Neural cell (in vitro differentiated cells): ENCODE measurements around the gene BMAL1. TPM values are rescaled to one million over a fixed set of nuclear protein-coding genes. Genes with fewer than 3 reads are reported as not detected.

Experiments used
- H2AFZ ChIP-seq: fragments of 200-600, 300-800 bp; sonication (generic), shearing (Covaris generic); 2 replicates; pipeline ENCODE4 v1.6.0; 2014; ENCODE audit warnings: low read depth, mild to moderate bottlenecking, antibody characterized with exemption, low read length, moderate library complexity
- H3F3A ChIP-seq: fragments of 200-600 bp; shearing (Covaris generic); 2 replicates; pipeline ENCODE4 v1.6.1; 2016; ENCODE audit warnings: mild to moderate bottlenecking, moderate library complexity, mixed read lengths, antibody characterized with exemption, low read length; ENCODE audit not compliant: insufficient read depth, poor library complexity, severe bottlenecking
- H3K27ac ChIP-seq: fragments of 200-600, 300-800 bp; sonication (generic), shearing (Covaris generic); 2 replicates; pipeline ENCODE4 v1.5.1; 2014; ENCODE audit warnings: mild to moderate bottlenecking, low read length, moderate library complexity
- H3K27me3 ChIP-seq: fragments of 300-800, 200-600 bp; sonication (generic), shearing (Covaris generic); 2 replicates; pipeline ENCODE4 v1.6.0; 2014; ENCODE audit warnings: mild to moderate bottlenecking, low read depth, low read length, moderate library complexity; ENCODE audit not compliant: insufficient read depth
- H3K36me3 ChIP-seq: fragments of 300-800, 200-600 bp; sonication (generic), shearing (Covaris generic); 2 replicates; pipeline ENCODE4 v1.5.1; 2014; ENCODE audit warnings: mild to moderate bottlenecking, antibody characterized with exemption, low read length, moderate library complexity; ENCODE audit not compliant: insufficient read depth
- H3K4me2 ChIP-seq: fragments of 300-800, 200-600 bp; sonication (generic), shearing (Covaris generic); 2 replicates; pipeline ENCODE4 v1.6.0; 2014; ENCODE audit warnings: mild to moderate bottlenecking, low read length
- H3K4me3 ChIP-seq: fragments of 300-800, 200-600 bp; sonication (generic), shearing (Covaris generic); 2 replicates; pipeline ENCODE4 v1.5.1; 2014; ENCODE audit warnings: mild to moderate bottlenecking, low read length, moderate library complexity
- H3K79me2 ChIP-seq: fragments of 200-600 bp; shearing (Covaris generic); replicated peaks from 2 replicates; pipeline ENCODE4 v1.6.0; 2014; ENCODE audit warnings: mild to moderate bottlenecking, low read length, moderate library complexity; ENCODE audit not compliant: insufficient read depth
- H3K9ac ChIP-seq: fragments of 300-800, 200-600 bp; sonication (generic), shearing (Covaris generic); 2 replicates; pipeline ENCODE4 v1.6.1; 2016; ENCODE audit warnings: mild to moderate bottlenecking, low read length, mixed read lengths
- H3K9me2 ChIP-seq: fragments of 200-600 bp; shearing (Covaris generic); 2 replicates; pipeline ENCODE4 v1.6.1; 2016; ENCODE audit warnings: mild to moderate bottlenecking, low read length, mixed read lengths; ENCODE audit not compliant: insufficient read depth
- H3K9me3 ChIP-seq: fragments of 200-600, 300-800 bp; sonication (generic), shearing (Covaris generic); 2 replicates; pipeline ENCODE4 v1.6.1; 2016; ENCODE audit warnings: mild to moderate bottlenecking, mixed run types, low read length, moderate library complexity, mixed read lengths
- H4K20me1 ChIP-seq: fragments of 200-600 bp; shearing (Covaris generic); 2 replicates; pipeline ENCODE4 v1.6.1; 2016; ENCODE audit warnings: mild to moderate bottlenecking, mixed run types; ENCODE audit not compliant: insufficient read depth
- CTCF ChIP-seq: fragments of 450-650 bp; IDR thresholded peaks from 2 replicates; pipeline ENCODE4 v1.5.1; 2014; ENCODE audit warnings: antibody characterized with exemption, mild to moderate bottlenecking, moderate library complexity; ENCODE audit not compliant: poor library complexity, severe bottlenecking
- EP300 ChIP-seq: fragments of 450-650 bp; conservative IDR thresholded peaks from 2 replicates; pipeline ENCODE4 v1.6.1; 2014; ENCODE audit warnings: antibody characterized with exemption, mild to moderate bottlenecking, moderate library complexity; ENCODE audit not compliant: poor library complexity, severe bottlenecking
- EZH2 ChIP-seq: fragments of 200-600, 300-800 bp; shearing (Covaris generic), sonication (generic); IDR thresholded peaks from 2 replicates; pipeline ENCODE4 v1.6.1; 2014; ENCODE audit warnings: antibody characterized with exemption, low read length, borderline replicate concordance, mild to moderate bottlenecking; ENCODE audit not compliant: insufficient read depth, poor library complexity, severe bottlenecking
- MXI1 ChIP-seq: fragments of 450-650 bp; conservative IDR thresholded peaks from 2 replicates; pipeline ENCODE4 v1.6.1; 2014; ENCODE audit warnings: antibody characterized with exemption, mild to moderate bottlenecking; ENCODE audit not compliant: poor library complexity, severe bottlenecking
- POLR2AphosphoS5 ChIP-seq: IDR thresholded peaks from 2 replicates; pipeline ENCODE4 v1.6.1; 2012
- RAD21 ChIP-seq: fragments of 450-650 bp; conservative IDR thresholded peaks from 2 replicates; pipeline ENCODE4 v1.6.1; 2014; ENCODE audit warnings: antibody characterized with exemption, mild to moderate bottlenecking, moderate library complexity
- REST ChIP-seq: IDR thresholded peaks from 2 replicates; pipeline ENCODE4 v1.6.1; 2012; ENCODE audit warnings: borderline replicate concordance
- SMC3 ChIP-seq: fragments of 450-650 bp; conservative IDR thresholded peaks from 2 replicates; pipeline ENCODE4 v1.6.1; 2014; ENCODE audit warnings: antibody characterized with exemption, mild to moderate bottlenecking, moderate library complexity; ENCODE audit not compliant: poor library complexity
- TAF1 ChIP-seq: IDR thresholded peaks from 2 replicates; pipeline ENCODE4 v1.6.1; 2012; ENCODE audit warnings: low read depth
- polyA plus RNA-seq: library from polyadenylated mRNA; depleted of rRNA; stranded (reverse); fragments of >200 nt; gene quantifications from 2 replicates; pipeline ENCODE4 v1.2.3, GENCODE V29; 2014

Gene BMAL1
- polyA plus RNA-seq, 1 donor from 2014 or later, result 17.1 TPM

GRCh38 chr11:13276454-13276831 is 1.1 kb upstream of the BMAL1 start:
- Histone ChIP-seq H2AFZ (peak overlapping the region; percentile 56), H3K9me2 (no peaks in the 10 kb centered on the region), H3K27me3 (peaks cover 71% of the 10 kb centered on the region), H3K4me3 (peak overlapping the region; percentile 81), H3K36me3 (no peaks in the 10 kb centered on the region), H3K4me2 (peak overlapping the region; percentile 86), H3F3A (no peaks in the 10 kb centered on the region), H4K20me1 (no peaks in the 10 kb centered on the region), H3K9ac (peak overlapping the region; percentile 53), H3K27ac (peak overlapping the region; percentile 66), H3K9me3 (no peaks in the 10 kb centered on the region), H3K79me2 (no peaks in the 10 kb centered on the region)
- TF ChIP-seq SMC3 (no peak), EP300 (no peak), REST (no peak)

- H2AFZ ChIP-seq, result peak overlapping the region; percentile 56
- H3K27me3 ChIP-seq, result peaks cover 74% of the 10 kb centered on the region
- no peak for TF ChIP-seq REST
- peak; percentile 52 for TF ChIP-seq SMC3
- peak; percentile 39 for TF ChIP-seq POLR2AphosphoS5
- peak; percentile 29 for TF ChIP-seq TAF1
- peak; percentile 42 for TF ChIP-seq RAD21
- no peak for TF ChIP-seq CTCF
- peak; percentile 54 for TF ChIP-seq MXI1
- TF ChIP-seq EP300, result peak; percentile 20
- no peak for TF ChIP-seq EZH2
- H3K9ac ChIP-seq, result peak overlapping the region; percentile 53
- no peaks in the 10 kb centered on the region for H3K36me3 ChIP-seq
- H4K20me1 ChIP-seq, result no peaks in the 10 kb centered on the region
- no peaks in the 10 kb centered on the region for H3K79me2 ChIP-seq
- H3K9me3 ChIP-seq, result no peaks in the 10 kb centered on the region
- H3K27ac ChIP-seq, result peak overlapping the region; percentile 66
- H3K9me2 ChIP-seq, result no peaks in the 10 kb centered on the region
- H3K4me3 ChIP-seq, result peak overlapping the region; percentile 81
- peak overlapping the region; percentile 86 for H3K4me2 ChIP-seq
- H3F3A ChIP-seq, result no peaks in the 10 kb centered on the region
Observed at GRCh38 chr11:13276832-13277767, 490 bp upstream of the BMAL1 start.
